Measurements from ENCODE around the gene ARHGAP22. TPM values are rescaled to one million over a fixed set of nuclear protein-coding genes. Genes with fewer than 3 reads are reported as not detected.

Gene ARHGAP22
- total and polyA plus RNA-seq, 2 of the 4 experiments (the other 2 are of a cell fraction), result 28.3 to 30.2 TPM

DNA sequence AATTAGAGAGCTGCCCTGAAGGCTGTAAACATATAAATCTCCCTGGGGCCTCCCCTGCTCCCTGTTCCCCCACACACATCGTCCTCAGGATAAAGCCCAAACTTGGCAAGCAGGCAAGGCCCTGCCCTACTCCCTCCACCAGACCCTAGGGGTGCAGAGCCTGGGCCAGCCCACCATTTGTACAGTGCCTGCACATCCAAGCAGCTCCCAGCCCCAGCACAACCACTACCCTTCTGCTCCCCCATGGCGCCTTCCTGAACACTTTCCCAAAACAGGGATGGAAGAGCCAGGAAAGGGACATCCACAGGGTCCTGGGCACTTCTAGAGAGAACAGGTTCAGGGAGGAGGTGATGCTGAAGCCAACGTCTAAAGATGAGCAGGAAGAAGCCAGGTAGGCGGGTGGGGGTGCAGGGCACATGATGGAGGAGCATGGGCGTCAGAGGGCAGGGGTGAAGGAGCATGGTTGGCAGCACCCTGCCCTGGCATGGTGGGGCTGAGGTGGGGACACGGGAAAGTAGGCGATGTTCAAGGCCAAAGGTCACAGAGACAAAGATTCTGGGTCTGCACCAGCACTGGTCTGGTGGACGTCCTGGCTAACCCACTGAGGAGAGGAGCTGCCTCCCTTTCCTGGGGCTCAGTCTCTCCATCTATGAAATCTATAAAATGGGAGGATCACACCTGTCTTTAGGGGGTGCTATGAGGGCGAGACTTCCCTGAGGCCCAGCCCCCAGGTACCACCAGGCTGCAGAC lies 140.6 kb downstream of the ARHGAP22 start:
- Histone ChIP-seq H2AK5ac (ENCODE audit: low read depth, low read length) (no peak overlapping the region), H2BK15ac (ENCODE audit: low read depth, low read length) (no peak overlapping the region), H3K23ac (ENCODE audit: low read depth, low read length) (no peak overlapping the region), H2AFZ (replicated peaks; ENCODE audit: low read length, poor library complexity) (no peak overlapping the region), H2AK9ac (replicated peaks; ENCODE audit: low read depth, low read length, poor library complexity) (peak overlapping the region; percentile 62), H3K9me3 (ENCODE audit: control insufficient read depth, insufficient read depth, low read length) (no peaks in the 10 kb centered on the region), H4K5ac (ENCODE audit: low read depth, low read length) (no peak overlapping the region), H3K4me1 (ENCODE audit: control insufficient read depth, insufficient read depth, low read length) (peaks cover 3% of the 10 kb centered on the region; the same call in 1 of the 2 replicates), H4K91ac (ENCODE audit: insufficient read depth, low read depth, low read length) (no peak overlapping the region), H3K4me3 (ENCODE audit: insufficient read depth, low read depth, low read length) (no peak overlapping the region), H3K36me3 (ENCODE audit: control insufficient read depth, insufficient read depth, low read length) (no peaks in the 10 kb centered on the region), H2BK120ac (ENCODE audit: low read depth, low read length) (no peak overlapping the region), H3K79me1 (ENCODE audit: low read depth in 1 of 2, low read length in 2 of 2) (peaks cover 9 to 68% of the 10 kb centered on the region in 2 experiments), H3K9ac (ENCODE audit: low read depth, low read length) (no peak overlapping the region), H2BK5ac (ENCODE audit: low read depth, low read length, poor library complexity, severe bottlenecking) (no peak overlapping the region), H4K8ac (ENCODE audit: low read depth in 2 of 2, low read length in 2 of 2) (no peak overlapping the region), H3K56ac (ENCODE audit: extremely low read depth, insufficient read depth, low read length) (no peak overlapping the region), H3K18ac (ENCODE audit: low read depth, low read length) (no peak overlapping the region), H3K4me2 (ENCODE audit: low read depth, low read length) (no peak overlapping the region), H3K9me1 (ENCODE audit: insufficient read depth, low read length) (peaks cover 6% of the 10 kb centered on the region; the same call in 1 of the 2 replicates), H3K27ac (ENCODE audit: insufficient read depth, low read length) (no peak overlapping the region), H3K14ac (replicated peaks; ENCODE audit: low read depth, low read length) (peak overlapping the region; percentile 21; the same call in 1 of the 2 replicates), H3K27me3 (ENCODE audit: control insufficient read depth, insufficient read depth, low read length) (no peaks in the 10 kb centered on the region), H4K20me1 (ENCODE audit: insufficient read depth, low read length) (peaks cover 24% of the 10 kb centered on the region), H3K4ac (ENCODE audit: low read depth, low read length) (no peak overlapping the region), H2BK20ac (ENCODE audit: low read depth, low read length) (no peak overlapping the region)
- DNase-seq, result no peak
- dilution Hi-C loops (cut with HindIII; ENCODE audit: low sequenced_read_pairs, unreplicated experiment), result no loop called here
- in situ Hi-C loops (cut with MboI; ENCODE audit: low sequenced_read_pairs), result no loop called here
- 70% methylated on average over 2 of the region's 9 CpGs; no CpG with 5 or more reads in 1 of the 2 experiments for WGBS, 2 experiments (ENCODE audit: extremely low coverage in 2 of 2, insufficient read length in 1 of 2)
- no TSS peak for BruUV-seq (replicated peaks)
- intact Hi-C loops (cut with micrococcal nuclease), result no loop called here
- ChIA-PET POLR2A (ENCODE audit: unreplicated experiment) (no interaction called here), CTCF (interaction anchor here (1.1 kb wide), 1 partner anchor 192 kb away, joined by 3 read pairs; no protein-coding TSS in a partner anchor)
- TF ChIP-seq RFX5 (IDR thresholded peaks at IDR 0.05; ENCODE audit: low read depth, low read length) (no peak), BHLHE40 (IDR thresholded peaks at IDR 0.05; ENCODE audit: low read depth, low read length) (no peak), POLR2A (IDR thresholded peaks at IDR 0.05; ENCODE audit: low read depth, low read length) (no peak), MAZ (IDR thresholded peaks at IDR 0.05; ENCODE audit: borderline replicate concordance, low read depth, low read length) (no peak), SMC3 (IDR thresholded peaks at IDR 0.05; ENCODE audit: low read depth, low read length) (no peak), FOS (IDR thresholded peaks at IDR 0.05; ENCODE audit: low read depth, low read length) (no peak), RCOR1 (IDR thresholded peaks at IDR 0.05; ENCODE audit: insufficient replicate concordance, low read length) (no peak), RAD21 (IDR thresholded peaks at IDR 0.05; ENCODE audit: low read length) (no peak)
- TF ChIP-seq, protein P1, sequence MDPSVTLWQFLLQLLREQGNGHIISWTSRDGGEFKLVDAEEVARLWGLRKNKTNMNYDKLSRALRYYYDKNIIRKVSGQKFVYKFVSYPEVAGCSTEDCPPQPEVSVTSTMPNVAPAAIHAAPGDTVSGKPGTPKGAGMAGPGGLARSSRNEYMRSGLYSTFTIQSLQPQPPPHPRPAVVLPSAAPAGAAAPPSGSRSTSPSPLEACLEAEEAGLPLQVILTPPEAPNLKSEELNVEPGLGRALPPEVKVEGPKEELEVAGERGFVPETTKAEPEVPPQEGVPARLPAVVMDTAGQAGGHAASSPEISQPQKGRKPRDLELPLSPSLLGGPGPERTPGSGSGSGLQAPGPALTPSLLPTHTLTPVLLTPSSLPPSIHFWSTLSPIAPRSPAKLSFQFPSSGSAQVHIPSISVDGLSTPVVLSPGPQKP (IDR thresholded peaks at IDR 0.05; ENCODE audit: borderline replicate concordance, low read depth, low read length), result no peak
- ATAC-seq (ENCODE audit: low read depth), result no peak; the same call in 1 of the 2 replicates

Measured in IMR-90 (cell line).